ENCODE measurements around the gene NCBP1.
"Not testable (repeated sequence)": the region's sequence is repeated elsewhere in the genome, so short reads cannot be mapped to it uniquely, and the experiment has no call there.

Gene NCBP1, protein sequence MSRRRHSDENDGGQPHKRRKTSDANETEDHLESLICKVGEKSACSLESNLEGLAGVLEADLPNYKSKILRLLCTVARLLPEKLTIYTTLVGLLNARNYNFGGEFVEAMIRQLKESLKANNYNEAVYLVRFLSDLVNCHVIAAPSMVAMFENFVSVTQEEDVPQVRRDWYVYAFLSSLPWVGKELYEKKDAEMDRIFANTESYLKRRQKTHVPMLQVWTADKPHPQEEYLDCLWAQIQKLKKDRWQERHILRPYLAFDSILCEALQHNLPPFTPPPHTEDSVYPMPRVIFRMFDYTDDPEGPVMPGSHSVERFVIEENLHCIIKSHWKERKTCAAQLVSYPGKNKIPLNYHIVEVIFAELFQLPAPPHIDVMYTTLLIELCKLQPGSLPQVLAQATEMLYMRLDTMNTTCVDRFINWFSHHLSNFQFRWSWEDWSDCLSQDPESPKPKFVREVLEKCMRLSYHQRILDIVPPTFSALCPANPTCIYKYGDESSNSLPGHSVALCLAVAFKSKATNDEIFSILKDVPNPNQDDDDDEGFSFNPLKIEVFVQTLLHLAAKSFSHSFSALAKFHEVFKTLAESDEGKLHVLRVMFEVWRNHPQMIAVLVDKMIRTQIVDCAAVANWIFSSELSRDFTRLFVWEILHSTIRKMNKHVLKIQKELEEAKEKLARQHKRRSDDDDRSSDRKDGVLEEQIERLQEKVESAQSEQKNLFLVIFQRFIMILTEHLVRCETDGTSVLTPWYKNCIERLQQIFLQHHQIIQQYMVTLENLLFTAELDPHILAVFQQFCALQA
- 61.0 to 83.2 (median 71.2) reads per million in 4 donors for total RNA-seq

GRCh38 chr9:97632985-97633858, at the start of gene NCBP1, which contains the start of gene TSTD2:
NCBP1 (plus strand) TSS chr9:97633821; CDS start chr9:97633882, 61 bp downstream.
TSTD2 (minus strand) TSS chr9:97633368; CDS start chr9:97627562, 5,806 bp downstream.
- DNase-seq: peak; percentile 82 to 99 (median 92)

GRCh38 chr9:97584778-97585177, 48.8 kb upstream of the NCBP1 start:
- not testable (repeated sequence) for DNase-seq

- DNase-seq: not testable (repeated sequence)
Measured at GRCh38 chr9:97586909-97587308, 46.7 kb upstream of the NCBP1 start.

- no peak for DNase-seq
Measured at GRCh38 chr9:97591535-97591934, 42.1 kb upstream of the NCBP1 start.

DNA sequence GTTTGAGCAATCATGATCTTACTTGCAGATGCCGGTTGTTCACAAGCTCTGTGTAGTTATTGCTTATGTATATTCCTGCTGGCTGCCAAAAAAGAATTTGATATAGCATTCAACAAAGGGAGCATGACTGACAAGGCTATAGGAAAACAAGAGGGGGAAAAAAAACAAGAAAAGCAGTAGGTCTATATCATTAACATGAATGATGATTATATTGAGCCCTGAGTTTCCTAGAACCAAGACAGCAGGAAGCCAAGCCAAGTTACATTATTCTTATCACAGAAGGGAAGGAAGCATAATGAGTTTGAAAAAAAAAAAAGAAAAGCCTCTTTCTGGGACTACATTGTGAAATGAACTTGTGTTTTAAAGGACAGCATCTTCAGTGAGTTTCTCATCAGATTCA, 41.5 kb upstream of the NCBP1 start:
- DNase-seq: no peak

DNA sequence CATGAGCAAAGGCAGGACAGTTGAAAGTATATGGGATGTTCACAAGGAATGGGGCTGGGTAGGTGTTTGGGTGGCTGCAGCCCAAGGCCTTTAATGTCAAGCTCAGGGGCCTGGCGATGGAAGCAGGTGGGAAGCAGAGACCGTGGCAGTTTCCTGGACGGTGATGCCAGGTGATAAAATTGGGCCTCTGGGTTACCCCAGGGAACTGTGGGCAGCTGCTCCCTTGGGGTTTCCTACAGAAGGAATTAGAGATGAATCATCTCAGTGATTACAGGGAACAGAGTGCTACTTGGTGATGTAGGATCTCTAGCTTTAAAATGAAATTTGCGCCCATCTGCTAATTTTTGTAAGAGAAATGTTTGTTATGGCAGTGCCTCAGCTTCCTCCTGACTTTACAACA, 39.7 kb upstream of the NCBP1 start:
- DNase-seq: no peak

DNA sequence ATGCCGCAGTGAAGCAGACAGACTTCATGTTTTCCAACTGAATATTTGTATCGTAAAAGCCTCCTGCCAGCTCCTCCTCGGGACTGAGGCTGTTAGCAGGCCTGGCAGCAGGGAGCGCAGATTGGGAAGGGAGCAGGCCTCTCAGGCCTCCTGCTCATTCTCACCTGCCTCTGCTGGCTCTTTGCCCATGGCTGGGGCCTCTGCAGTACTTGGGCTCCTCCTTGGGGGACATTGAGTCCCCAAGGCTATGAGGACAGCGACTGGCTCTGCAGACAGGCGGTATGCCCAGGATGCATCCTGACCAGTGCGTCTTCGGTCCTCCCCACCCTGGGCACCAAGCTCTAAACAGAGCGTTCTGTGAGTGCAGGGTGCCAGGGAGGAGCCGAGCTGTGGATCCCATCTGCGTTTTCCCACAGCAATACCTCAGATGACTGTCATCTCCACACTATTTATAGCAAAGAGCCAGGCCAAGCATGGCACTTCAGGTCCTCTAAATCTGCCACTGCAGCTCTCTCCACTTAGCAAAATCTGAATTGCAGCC, 39.2 kb upstream of the NCBP1 start:
- DNase-seq: no peak

DNA sequence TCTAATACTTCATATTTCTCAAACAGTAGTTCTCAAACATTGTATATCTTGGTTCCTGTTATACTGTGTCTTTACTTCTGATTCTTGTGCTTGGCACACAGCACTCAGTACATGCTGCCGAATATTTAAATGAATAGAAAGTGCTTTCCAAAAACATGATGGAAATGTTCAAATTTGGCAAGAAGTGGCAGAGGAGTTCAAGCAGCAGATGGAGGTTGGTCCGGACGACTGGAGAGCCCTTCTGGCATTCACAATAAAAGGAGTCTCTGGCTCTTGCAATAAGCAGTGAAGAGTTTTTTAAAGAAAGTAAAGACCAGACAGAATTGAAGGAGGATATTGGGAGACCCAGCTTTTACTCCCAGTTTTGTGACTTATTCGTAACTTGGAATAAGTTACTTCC, 36.7 kb upstream of the NCBP1 start:
- no peak for DNase-seq

GRCh38 chr9:97598461-97599288, 34.9 kb upstream of the NCBP1 start:
- DNase-seq: peak in 4 of 5 donors; percentile 43 to 79 (median 52)

DNA sequence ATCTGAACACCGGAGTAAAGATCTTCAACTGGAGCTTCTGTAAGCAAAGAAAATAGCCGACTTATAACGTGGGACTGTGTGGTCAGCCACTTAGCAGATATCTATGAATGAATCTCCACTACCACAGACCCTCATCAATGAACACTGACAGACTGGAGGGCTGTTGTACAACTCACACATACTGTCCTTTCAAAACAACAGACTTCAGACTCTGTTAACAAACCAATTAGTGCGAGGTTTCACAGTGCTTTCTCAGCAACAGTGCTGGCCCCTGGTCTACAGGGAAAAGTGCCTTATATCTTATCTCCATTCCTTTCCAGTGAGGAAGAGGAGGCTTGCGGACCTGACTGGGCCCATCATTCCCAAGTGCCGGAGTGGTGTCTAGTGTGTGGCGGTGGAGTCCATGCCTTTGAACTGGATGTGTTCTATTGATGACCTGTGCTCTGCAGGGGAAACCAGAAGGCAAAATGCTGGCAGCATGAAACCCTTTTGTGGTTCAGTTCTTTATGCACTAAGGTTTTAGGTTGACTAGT, 34.2 kb upstream of the NCBP1 start:
- DNase-seq: no peak

DNA sequence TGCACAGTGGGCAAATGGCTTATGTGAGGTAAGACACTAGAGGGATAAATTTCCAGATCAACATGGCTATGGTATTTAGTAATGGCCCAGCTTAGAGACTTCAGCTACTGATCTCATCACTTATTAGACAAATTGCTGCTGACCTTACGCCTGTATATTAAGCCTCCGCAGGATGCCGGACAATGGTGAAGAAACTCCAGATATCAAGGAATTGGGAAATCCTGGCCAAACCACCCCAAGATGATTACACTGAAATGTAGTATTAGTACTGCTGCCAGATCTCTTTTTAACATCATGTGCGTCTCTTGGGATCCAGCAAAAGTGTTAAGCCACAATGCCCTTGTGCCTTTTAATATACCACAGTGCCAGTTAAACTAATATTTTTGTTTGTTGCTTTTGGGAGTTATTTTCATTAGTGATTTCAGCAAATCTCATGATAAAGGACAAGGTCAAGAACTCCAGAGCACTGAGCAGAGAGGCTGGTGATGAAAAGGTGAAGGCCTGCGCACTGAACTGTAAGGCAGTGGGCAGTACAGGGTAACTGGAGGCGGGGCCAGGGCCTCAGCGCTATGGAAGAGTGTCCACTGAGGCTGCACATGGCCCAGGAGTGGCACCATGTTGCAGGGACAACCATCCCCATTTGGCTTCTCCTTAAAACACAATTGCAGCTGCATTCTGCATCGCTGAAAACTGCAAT, 32.9 kb upstream of the NCBP1 start:
- no peak for DNase-seq

DNA sequence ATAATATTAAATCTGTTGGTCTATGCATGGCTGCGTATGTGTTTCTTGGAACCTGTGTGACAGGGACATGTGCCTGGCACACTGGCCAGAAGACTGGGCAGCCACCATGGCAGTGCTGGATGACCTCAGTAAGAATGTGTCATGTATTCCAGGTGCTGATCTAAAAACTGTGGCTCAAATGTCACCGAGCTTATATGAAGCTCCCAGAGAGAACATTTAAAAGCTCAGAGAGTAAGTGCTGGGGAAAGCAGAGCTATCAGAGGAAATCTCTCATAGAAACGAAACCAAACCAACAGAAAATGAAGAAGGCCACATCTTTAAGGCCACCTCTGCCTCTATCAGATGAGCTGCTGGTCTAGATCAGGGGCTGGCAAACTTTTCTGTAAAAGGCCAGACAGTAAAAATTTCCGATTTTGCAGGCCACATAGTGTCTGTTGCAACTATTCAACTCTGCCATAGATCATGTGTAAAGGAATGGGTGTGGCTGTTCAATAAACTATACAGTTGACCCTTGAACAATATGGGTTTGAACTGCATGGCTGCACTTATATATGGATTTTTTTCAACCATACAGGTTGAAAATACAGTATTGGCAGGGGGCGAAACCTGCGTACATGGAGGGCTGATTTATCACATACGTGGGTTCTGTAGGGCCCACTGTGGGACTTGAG, 32.3 kb upstream of the NCBP1 start:
- no peak for DNase-seq

- no peak for DNase-seq
Measured at GRCh38 chr9:97602430-97602829, 31.2 kb upstream of the NCBP1 start.

- DNase-seq: no peak
Measured at GRCh38 chr9:97604901-97605645, 28.5 kb upstream of the NCBP1 start.

GRCh38 chr9:97615439-97616072, 18.1 kb upstream of the NCBP1 start:
- DNase-seq: peak in 4 of 5 donors; percentile 30 to 56 (median 48)

DNA sequence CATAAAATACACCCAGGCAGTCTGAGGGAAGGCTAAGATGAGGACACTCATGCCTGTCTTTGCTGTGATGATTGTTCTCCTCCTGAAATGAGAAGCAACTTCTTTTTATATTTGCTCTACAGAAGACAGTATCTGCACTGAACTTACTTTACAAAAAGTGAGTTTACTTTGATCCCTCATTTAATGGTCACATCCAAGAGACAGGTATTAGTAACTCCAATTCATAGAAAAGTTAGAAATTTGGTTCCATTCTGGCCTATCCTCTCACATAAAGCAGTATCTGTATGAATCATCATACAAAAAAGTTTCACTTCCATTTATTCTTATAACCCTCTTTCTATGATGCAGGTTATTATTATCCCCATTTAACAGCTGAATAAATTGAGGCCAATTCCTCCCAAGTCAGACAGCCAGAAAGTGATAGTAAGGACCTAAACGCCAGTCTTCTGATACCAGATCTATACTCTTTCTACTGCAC, 15.6 kb upstream of the NCBP1 start:
- DNase-seq: peak in 1 of 5 donors; percentile 35

DNA sequence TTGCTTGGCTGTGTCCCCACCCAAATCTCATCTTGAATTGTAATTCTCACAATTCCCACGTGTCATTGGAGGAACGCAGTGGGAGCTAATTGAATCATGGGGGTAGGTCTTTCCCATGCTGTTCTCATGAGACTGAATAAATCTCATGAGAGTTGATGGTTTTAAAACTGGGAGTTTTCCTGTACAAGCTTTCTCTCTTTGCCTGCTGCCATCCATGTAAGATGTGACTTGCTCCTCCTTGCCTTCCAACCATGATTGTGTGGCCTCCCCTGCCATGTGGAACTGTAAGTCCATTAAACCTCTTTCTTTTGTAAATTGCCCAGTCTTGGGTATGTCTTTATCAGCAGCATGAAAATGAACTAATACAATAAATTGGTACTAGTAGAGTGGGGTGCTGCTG, 13.6 kb upstream of the NCBP1 start:
- not testable (repeated sequence) for DNase-seq

- DNase-seq: not testable (repeated sequence)
Measured at GRCh38 chr9:97622483-97622882, 11.1 kb upstream of the NCBP1 start.

Measured in T-helper 1 cell (primary cell).